ENCODE data around the gene ATP6V1B1.
"Not testable (repeated sequence)": the region's sequence is repeated elsewhere in the genome, so short reads cannot be mapped to it uniquely, and the experiment has no call there.

ATP6V1B1 gene

DNA sequence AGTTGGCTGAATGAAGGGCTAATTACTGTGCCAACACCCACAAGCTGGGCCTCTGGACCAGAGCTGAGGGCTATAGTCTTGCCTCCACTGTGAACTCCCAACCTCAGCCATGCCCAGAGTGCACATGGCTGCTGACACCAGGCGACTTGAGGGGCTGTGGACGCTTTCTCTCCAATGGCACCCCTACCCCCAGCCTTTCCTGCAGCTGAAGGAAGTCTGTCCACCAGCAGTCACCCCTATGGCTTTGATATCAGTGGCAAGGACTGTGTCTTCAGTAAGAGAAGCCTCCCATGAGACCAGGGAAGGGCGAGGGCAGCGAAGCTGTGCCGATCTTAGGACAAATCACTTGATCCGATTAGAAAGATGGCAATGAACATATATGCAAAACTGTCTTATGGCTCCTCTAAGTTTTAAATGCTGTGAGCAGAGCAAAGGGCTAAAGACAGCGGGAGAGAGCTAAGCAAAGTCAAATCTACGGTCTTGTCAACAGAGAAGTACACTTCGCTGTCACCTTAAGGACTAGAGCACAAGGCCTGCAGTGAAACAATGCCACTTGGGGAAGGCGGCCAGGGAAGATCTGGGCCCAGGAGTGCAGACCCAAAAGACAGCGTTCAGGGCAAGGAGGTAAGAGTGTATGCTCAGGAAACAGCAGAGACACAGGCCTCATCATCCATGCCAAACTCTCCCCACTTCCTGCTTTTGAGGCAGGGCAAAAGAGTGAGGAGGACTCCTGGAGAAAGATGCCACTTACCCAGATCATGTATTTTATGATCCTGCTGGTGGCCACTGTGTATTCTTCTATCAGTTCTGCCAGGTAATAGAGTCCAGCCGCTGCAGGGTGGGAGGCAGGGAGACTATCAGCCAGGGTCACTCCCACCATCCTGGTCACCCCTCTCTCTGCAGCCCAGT lies 57.5 kb downstream of the ATP6V1B1 start:
- H3K27ac ChIP-seq (ENCODE audit: low read length): no peak overlapping the region
- peaks cover 5% of the 10 kb centered on the region for H3K4me1 ChIP-seq (ENCODE audit: control insufficient read depth, low read depth, low read length)
- H3K4me3 ChIP-seq (ENCODE audit: low read length): peak overlapping the region; percentile 66
- H3K9ac ChIP-seq (ENCODE audit: low read length): no peak overlapping the region
- H3K36me3 ChIP-seq (ENCODE audit: control insufficient read depth, low read depth, low read length): peaks cover 16% of the 10 kb centered on the region
- H3K9me3 ChIP-seq (ENCODE audit: control insufficient read depth, low read depth, low read length): no peaks in the 10 kb centered on the region
- H3K27me3 ChIP-seq (ENCODE audit: control insufficient read depth, insufficient read depth, low read length): peaks cover 14% of the 10 kb centered on the region

DNA sequence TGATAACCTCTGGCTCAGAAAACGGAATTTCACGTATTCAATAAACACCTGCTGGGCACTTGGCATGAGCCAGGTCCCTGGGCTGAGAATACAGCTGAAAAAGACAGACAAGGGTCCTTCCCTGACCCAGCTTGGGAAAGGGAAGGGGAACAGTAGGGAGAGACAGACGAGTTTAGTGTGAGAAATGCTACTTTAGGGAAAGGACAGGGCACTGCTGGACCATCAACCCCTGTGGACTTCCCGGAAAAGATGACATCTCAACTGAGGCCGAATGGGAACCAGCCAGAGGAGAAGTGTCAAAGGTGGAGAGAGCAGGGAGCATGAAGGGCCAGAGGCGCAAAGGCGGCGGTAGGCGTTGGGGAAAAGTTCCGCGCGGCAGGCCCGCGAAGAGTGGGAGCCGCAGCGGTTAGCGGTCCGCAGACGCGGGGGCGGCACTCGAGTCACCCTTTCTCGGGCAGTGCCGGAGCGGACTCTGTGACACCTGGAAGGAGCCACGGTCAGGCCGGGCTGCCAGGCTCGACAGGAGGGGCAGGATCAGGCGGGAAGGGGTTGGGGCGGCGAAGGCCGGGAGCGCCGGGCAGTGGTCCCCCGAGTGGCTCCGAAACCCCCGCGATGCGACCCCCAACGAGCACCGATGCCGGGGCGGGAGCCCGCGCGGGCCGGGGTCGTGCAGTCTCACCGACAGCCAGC lies 58.5 kb downstream of the ATP6V1B1 start:
- H3K4me3 ChIP-seq (ENCODE audit: low read length): peak overlapping the region; percentile 66
- H3K4me1 ChIP-seq (ENCODE audit: control insufficient read depth, low read depth, low read length): peaks cover 5% of the 10 kb centered on the region
- H3K27me3 ChIP-seq (ENCODE audit: control insufficient read depth, insufficient read depth, low read length): peaks cover 24% of the 10 kb centered on the region
- peaks cover 6% of the 10 kb centered on the region for H3K36me3 ChIP-seq (ENCODE audit: control insufficient read depth, low read depth, low read length)
- H3K9ac ChIP-seq (ENCODE audit: low read length): peak overlapping the region; percentile 55
- no peak overlapping the region for H3K27ac ChIP-seq (ENCODE audit: low read length)
- H3K9me3 ChIP-seq (ENCODE audit: control insufficient read depth, low read depth, low read length): no peaks in the 10 kb centered on the region

DNA sequence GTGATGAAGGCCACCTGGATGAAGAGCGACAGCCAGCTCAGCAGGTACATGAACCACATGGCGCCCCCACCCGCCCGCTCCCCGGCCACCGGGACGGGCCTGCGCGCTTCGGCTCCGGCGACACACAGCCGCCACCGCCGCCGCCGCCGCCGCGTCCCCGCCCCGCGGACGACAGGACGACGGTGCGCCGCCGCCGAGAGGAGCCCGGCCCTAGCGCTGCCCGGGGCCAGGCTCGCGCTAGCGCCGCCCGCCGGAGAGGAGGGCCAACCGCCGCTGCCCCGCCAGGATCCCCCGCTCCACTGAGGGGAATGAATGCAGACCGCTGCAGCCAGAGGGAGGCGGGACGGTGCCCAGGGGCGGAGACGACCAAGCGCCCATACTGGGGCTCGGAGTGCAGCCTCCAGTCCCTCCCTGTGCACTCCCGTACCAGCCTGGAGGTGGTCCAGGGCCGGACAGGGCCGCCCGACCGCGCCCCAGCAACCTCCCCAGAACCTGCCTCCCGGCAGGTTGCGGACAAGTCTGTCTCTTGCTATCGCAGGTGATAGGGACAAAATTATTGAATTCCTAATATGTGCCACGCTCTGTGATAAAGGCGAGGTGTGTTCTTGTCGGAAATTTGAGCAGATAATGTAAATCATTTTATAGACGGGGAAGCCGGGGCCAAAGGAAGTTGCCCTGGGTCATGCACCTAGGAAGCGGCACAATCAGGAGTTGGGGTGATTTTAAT lies 59.2 kb downstream of the ATP6V1B1 start, which contains the start of gene TEX261:
Gene TEX261 (minus strand): TSS at position 175 of the 727 bp plus-strand sequence. CDS start 116 bp downstream, at position 59.
- Histone ChIP-seq H3K4me1 (ENCODE audit: control insufficient read depth, low read depth, low read length) (peaks cover 5% of the 10 kb centered on the region), H3K36me3 (ENCODE audit: control insufficient read depth, low read depth, low read length) (peaks cover 2% of the 10 kb centered on the region), H3K9ac (ENCODE audit: low read length) (peak within 1 kb of the TSS; percentile 55), H3K4me3 (ENCODE audit: low read length) (peak within 1 kb of the TSS; percentile 86), H3K27ac (ENCODE audit: low read length) (no peak within 1 kb of the TSS), H3K9me3 (ENCODE audit: control insufficient read depth, low read depth, low read length) (no peaks in the 10 kb centered on the region), H3K27me3 (ENCODE audit: control insufficient read depth, insufficient read depth, low read length) (peaks cover 30% of the 10 kb centered on the region)

DNA sequence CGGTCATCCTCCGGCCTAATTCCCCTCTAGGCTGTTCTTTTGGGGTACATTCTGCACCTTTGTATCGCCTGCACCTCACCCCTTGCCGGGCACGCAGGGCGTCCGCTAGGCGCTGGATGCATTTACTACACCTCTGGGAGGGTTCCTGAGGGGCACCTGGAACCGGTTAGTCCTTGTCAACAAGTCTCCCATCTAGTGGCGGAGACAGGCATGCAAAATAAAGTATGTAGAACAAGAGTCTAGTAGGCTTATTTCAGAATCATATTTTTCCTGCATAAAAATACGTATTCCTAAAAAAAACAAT lies 59.7 kb downstream of the ATP6V1B1 start:
- H3K36me3 ChIP-seq (ENCODE audit: control insufficient read depth, low read depth, low read length): no peaks in the 10 kb centered on the region
- peaks cover 30% of the 10 kb centered on the region for H3K27me3 ChIP-seq (ENCODE audit: control insufficient read depth, insufficient read depth, low read length)
- H3K9ac ChIP-seq (ENCODE audit: low read length): peak overlapping the region; percentile 25
- H3K9me3 ChIP-seq (ENCODE audit: control insufficient read depth, low read depth, low read length): no peaks in the 10 kb centered on the region
- H3K4me3 ChIP-seq (ENCODE audit: low read length): peak overlapping the region; percentile 86
- H3K4me1 ChIP-seq (ENCODE audit: control insufficient read depth, low read depth, low read length): peaks cover 5% of the 10 kb centered on the region
- no peak overlapping the region for H3K27ac ChIP-seq (ENCODE audit: low read length)

DNA sequence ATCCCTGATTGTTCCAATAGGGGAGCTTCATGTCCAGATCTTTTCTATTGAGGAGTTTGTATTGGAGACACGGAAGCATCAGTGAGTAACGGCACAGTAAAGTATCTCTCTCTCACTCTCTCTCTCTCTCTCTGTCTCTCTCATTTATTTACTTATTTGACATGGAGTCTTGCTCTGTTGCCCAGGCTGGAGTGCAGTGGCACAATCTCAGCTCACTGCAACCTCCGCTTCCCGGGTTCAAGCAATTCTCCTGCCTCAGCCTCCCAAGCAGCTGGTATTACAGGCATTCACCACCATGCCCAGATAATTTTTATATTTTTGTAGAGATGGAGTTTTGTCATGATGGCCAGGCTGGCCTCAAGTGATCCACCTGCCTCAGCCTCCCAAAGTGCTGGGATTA lies 63.2 kb downstream of the ATP6V1B1 start:
- H3K4me3 ChIP-seq (ENCODE audit: low read length); H3K9ac ChIP-seq (ENCODE audit: low read length); H3K27ac ChIP-seq (ENCODE audit: low read length); H3K9me3 ChIP-seq (ENCODE audit: control insufficient read depth, low read depth, low read length); H3K36me3 ChIP-seq (ENCODE audit: control insufficient read depth, low read depth, low read length): not testable (repeated sequence)
- H3K4me1 ChIP-seq (ENCODE audit: control insufficient read depth, low read depth, low read length): peaks cover 17% of the 10 kb centered on the region
- peaks cover 30% of the 10 kb centered on the region for H3K27me3 ChIP-seq (ENCODE audit: control insufficient read depth, insufficient read depth, low read length)

DNA sequence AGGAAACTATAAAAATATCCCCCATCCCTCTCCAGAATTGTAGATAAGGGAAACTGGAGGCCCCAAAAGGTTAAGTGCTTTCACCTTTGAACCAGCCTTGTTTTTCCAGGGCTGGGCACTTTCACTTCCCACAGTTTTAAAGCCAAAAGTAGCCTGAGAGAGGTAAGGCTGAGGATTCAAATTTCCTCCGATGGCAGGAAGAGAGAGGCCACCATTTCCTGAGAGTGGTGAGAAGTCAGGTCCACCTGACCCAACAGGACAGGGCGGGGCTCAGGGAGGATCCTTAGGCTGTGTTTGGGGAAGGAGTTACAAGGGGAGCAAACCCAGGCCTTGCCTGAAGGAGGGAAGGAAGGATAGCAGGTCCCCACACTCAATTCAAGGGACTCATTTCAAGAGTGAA lies 63.7 kb downstream of the ATP6V1B1 start:
- peaks cover 17% of the 10 kb centered on the region for H3K4me1 ChIP-seq (ENCODE audit: control insufficient read depth, low read depth, low read length)
- H3K36me3 ChIP-seq (ENCODE audit: control insufficient read depth, low read depth, low read length): no peaks in the 10 kb centered on the region
- no peak overlapping the region for H3K9ac ChIP-seq (ENCODE audit: low read length)
- H3K9me3 ChIP-seq (ENCODE audit: control insufficient read depth, low read depth, low read length): no peaks in the 10 kb centered on the region
- H3K27ac ChIP-seq (ENCODE audit: low read length): no peak overlapping the region
- no peak overlapping the region for H3K4me3 ChIP-seq (ENCODE audit: low read length)
- H3K27me3 ChIP-seq (ENCODE audit: control insufficient read depth, insufficient read depth, low read length): peaks cover 30% of the 10 kb centered on the region

DNA sequence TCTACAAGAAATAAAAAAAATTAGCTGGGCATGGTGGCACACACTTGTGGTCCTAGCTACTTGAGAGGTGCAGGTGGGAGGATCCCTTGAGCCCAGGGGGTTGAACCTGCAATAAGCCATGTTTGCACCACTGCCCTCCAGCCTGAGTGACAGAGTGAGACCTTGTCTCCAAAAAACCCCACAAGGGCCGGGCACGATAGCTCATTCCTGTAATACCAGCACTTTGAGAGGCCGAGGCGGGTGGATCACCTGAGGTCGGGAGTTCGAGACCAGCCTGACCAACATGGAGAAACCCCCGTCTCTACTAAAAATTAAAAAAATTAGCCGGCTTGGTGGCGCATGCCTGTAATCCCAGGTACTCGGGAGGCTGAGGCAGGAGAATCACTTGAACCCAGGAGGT lies 64.2 kb downstream of the ATP6V1B1 start:
- peaks cover 17% of the 10 kb centered on the region for H3K4me1 ChIP-seq (ENCODE audit: control insufficient read depth, low read depth, low read length)
- peaks cover 30% of the 10 kb centered on the region for H3K27me3 ChIP-seq (ENCODE audit: control insufficient read depth, insufficient read depth, low read length)
- H3K27ac ChIP-seq (ENCODE audit: low read length); H3K4me3 ChIP-seq (ENCODE audit: low read length); H3K9me3 ChIP-seq (ENCODE audit: control insufficient read depth, low read depth, low read length); H3K9ac ChIP-seq (ENCODE audit: low read length); H3K36me3 ChIP-seq (ENCODE audit: control insufficient read depth, low read depth, low read length): not testable (repeated sequence)

DNA sequence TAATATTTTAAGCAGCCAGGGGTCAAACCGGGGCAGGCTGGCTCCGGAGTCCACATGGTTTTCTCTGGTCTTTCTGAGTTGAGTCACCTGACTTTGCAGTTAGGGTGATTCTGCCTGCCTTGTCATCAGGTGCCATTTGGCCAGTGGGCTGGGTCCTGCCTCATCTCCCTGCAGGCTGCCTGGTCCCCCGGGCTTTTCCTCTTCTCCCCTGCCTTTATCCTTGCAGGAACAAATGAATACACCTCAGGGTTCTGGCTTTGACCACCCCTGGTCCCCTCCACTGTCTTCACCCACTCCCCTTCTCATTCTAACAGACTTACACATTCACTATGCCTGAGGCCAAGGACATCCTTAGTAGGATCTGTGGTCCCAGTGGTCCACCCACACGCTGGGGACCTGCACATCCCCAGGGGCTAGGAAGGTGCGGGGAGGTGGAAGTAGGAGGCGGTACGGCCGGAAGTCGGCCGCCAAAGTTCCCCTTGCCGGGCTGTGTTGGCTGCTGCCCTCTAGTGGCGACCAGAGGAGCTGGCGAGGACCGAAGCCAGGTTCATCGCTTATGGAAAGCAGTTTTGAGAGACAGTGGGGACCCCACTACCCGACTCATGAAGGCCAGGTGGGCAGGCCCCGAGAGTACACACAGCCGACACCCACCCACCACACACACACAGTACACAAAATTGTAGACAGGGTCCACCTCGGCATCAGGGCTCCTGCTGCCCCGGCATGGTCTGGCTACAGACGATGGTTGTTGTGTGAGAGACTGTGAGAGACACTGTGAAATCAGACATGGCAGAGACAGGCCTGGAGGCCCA lies 65.3 kb downstream of the ATP6V1B1 start:
- H3K9me3 ChIP-seq (ENCODE audit: control insufficient read depth, low read depth, low read length): no peaks in the 10 kb centered on the region
- no peak overlapping the region for H3K27ac ChIP-seq (ENCODE audit: low read length)
- no peaks in the 10 kb centered on the region for H3K36me3 ChIP-seq (ENCODE audit: control insufficient read depth, low read depth, low read length)
- peaks cover 13% of the 10 kb centered on the region for H3K4me1 ChIP-seq (ENCODE audit: control insufficient read depth, low read depth, low read length)
- H3K9ac ChIP-seq (ENCODE audit: low read length): no peak overlapping the region
- H3K4me3 ChIP-seq (ENCODE audit: low read length): peak overlapping the region; percentile 19
- peaks cover 25% of the 10 kb centered on the region for H3K27me3 ChIP-seq (ENCODE audit: control insufficient read depth, insufficient read depth, low read length)

DNA sequence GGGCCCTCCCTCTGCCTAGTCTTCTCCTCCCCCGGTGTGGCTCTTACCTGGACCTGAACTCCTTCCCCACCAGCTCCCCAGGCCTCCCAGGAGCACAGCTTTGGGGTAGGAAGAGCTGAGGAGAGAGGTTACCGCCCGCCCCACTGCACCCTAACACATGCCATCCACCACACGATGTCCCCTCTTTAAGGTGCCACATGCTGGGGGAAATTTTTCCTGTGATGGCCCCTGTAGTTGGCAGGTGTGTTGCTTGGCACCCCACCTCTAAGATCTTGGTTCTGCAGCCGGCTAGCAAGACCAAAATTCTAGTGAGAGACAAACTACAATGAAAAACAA lies 65.9 kb downstream of the ATP6V1B1 start:
- H3K27ac ChIP-seq (ENCODE audit: low read length): no peak overlapping the region
- H3K36me3 ChIP-seq (ENCODE audit: control insufficient read depth, low read depth, low read length): no peaks in the 10 kb centered on the region
- peaks cover 24% of the 10 kb centered on the region for H3K27me3 ChIP-seq (ENCODE audit: control insufficient read depth, insufficient read depth, low read length)
- H3K9me3 ChIP-seq (ENCODE audit: control insufficient read depth, low read depth, low read length): no peaks in the 10 kb centered on the region
- H3K9ac ChIP-seq (ENCODE audit: low read length): no peak overlapping the region
- peaks cover 13% of the 10 kb centered on the region for H3K4me1 ChIP-seq (ENCODE audit: control insufficient read depth, low read depth, low read length)
- no peak overlapping the region for H3K4me3 ChIP-seq (ENCODE audit: low read length)

DNA sequence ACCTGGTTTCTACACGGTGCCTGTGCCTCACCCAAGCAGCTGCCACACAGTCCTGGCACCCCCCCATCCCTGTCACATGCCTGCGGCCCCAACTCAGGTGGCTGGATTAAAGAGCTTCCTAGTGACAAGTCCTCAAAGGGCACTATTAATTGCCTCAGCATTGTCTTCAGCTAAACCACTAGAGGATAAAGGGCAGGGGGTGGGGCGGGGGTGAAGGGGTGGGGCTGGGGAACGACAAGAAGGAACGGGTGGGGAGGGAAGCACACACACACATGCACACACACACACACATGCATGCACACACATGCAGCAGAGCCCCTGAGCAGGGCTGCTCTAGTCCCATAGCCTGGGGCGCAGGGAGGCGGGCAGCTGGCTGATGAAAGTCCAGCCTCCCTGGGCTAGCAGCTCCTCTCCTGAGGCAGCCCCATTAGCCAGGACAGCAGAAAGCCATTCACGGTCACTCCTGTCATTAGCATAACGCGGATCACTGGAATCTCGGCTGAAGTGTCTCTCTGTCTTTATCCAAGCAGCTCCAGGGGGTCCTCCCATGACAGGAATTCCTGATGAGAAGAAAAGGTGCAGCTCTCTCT lies 66.4 kb downstream of the ATP6V1B1 start:
- H3K4me3 ChIP-seq (ENCODE audit: low read length): peak overlapping the region; percentile 11
- H3K27me3 ChIP-seq (ENCODE audit: control insufficient read depth, insufficient read depth, low read length): peaks cover 24% of the 10 kb centered on the region
- no peak overlapping the region for H3K27ac ChIP-seq (ENCODE audit: low read length)
- no peaks in the 10 kb centered on the region for H3K9me3 ChIP-seq (ENCODE audit: control insufficient read depth, low read depth, low read length)
- no peaks in the 10 kb centered on the region for H3K36me3 ChIP-seq (ENCODE audit: control insufficient read depth, low read depth, low read length)
- H3K9ac ChIP-seq (ENCODE audit: low read length): no peak overlapping the region
- H3K4me1 ChIP-seq (ENCODE audit: control insufficient read depth, low read depth, low read length): peaks cover 13% of the 10 kb centered on the region

Measured in iPS-18a (cell line).